ENCODE data around the gene LENG9.

LENG9 gene

DNA sequence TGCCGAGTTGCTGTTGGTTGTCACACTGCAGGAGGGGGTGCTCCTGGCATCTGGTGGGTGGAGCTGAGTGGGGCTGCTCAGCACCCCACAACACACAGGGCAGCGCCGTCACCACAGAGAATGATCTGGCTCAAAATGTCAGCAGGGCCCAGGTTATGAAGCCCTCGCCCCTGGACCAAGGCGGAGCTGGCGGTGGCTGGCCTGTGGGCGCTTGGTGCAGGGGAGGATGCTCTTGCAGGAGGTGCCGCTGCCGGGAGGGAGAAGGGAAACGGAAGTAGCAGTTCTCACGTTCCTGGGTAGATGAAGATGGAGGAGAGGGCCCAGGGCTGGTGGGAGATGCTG, 28.7 kb downstream of the LENG9 start:
- Histone ChIP-seq H3K18ac (ENCODE audit: low read length) (no peak overlapping the region), H3K79me2 (ENCODE audit: control insufficient read depth, insufficient read depth, low read length) (no peaks in the 10 kb centered on the region), H2AK5ac (ENCODE audit: low read length) (no peak overlapping the region), H3K56ac (ENCODE audit: low read length) (no peak overlapping the region), H3K4ac (ENCODE audit: low read depth, low read length) (no peak overlapping the region), H4K8ac (ENCODE audit: low read depth, low read length) (no peak overlapping the region), H3K79me1 (ENCODE audit: low read length) (peaks cover 2% of the 10 kb centered on the region), H2BK5ac (ENCODE audit: low read length) (no peak overlapping the region), H3K23ac (ENCODE audit: low read length) (no peak overlapping the region), H2BK15ac (replicated peaks; ENCODE audit: low read depth) (no peak overlapping the region), H2BK120ac (ENCODE audit: low read depth, low read length) (no peak overlapping the region), H3K27me3 (ENCODE audit: insufficient read depth, low read length, poor library complexity) (no peaks in the 10 kb centered on the region), H4K5ac (ENCODE audit: low read length) (no peak overlapping the region), H3K36me3 (ENCODE audit: control insufficient read depth, insufficient read depth, low read length) (no peaks in the 10 kb centered on the region), H3K4me3 (ENCODE audit: low read length) (no peak overlapping the region), H3K4me2 (ENCODE audit: low read length) (no peak overlapping the region), H3K4me1 (ENCODE audit: control insufficient read depth, low read depth, low read length) (no peaks in the 10 kb centered on the region), H3K9ac (ENCODE audit: low read length) (no peak overlapping the region), H3K27ac (ENCODE audit: low read depth, low read length) (no peak overlapping the region)
- WGBS (ENCODE audit: extremely low coverage, insufficient coverage, low lambda C conversion rate) = no CpG with 5 or more reads among the region's 11 CpGs
- DNase-seq = no peak

DNA sequence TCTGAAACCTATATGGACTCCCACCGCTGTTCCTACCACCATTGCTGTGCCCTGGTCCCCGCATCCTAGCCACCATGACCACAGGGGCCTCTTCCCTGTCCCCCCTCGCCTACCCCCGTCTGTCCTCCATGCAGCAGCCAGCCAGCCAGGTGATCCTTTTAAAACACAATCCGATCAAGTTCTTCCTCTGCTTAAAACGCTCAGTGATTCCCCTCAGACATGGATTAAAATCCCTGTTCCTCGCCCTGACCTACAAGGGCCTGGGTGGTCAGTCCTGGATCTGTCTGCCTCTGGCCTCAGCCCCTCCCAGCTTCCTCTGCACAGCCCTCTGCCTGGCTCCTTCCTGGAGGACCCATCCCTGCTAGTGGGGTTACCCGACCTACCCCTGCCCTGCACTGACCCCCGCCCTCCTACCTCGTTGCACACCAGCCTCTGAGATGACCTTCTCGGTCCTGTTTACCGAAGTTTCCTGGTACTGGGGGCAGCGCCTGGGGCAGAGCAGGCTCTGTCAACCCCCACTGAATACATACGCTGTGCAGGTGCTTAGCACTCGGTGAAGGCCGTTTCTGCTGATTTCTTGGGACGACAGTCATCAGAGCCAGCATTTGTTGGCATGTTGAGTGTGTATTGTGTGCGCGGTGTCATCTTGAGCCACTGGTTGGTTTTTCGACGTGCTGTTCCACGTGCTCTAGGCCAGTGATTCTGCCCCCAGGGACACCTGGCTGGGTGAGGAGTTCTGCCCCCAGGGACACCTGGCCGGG, 29.3 kb downstream of the LENG9 start:
- no peak overlapping the region for H2AK5ac ChIP-seq (ENCODE audit: low read length)
- no peak overlapping the region for H3K18ac ChIP-seq (ENCODE audit: low read length)
- H3K9ac ChIP-seq (ENCODE audit: low read length) = no peak overlapping the region
- H3K4me3 ChIP-seq (ENCODE audit: low read length) = no peak overlapping the region
- H4K8ac ChIP-seq (ENCODE audit: low read depth, low read length) = no peak overlapping the region
- no peak overlapping the region for H3K23ac ChIP-seq (ENCODE audit: low read length)
- no peak overlapping the region for H2BK120ac ChIP-seq (ENCODE audit: low read depth, low read length)
- WGBS (ENCODE audit: extremely low coverage, insufficient coverage, low lambda C conversion rate) = no CpG with 5 or more reads among the region's 23 CpGs
- H2BK5ac ChIP-seq (ENCODE audit: low read length) = no peak overlapping the region
- H3K56ac ChIP-seq (ENCODE audit: low read length) = no peak overlapping the region
- H3K27ac ChIP-seq (ENCODE audit: low read depth, low read length) = no peak overlapping the region
- H3K79me2 ChIP-seq (ENCODE audit: control insufficient read depth, insufficient read depth, low read length) = no peaks in the 10 kb centered on the region
- H3K27me3 ChIP-seq (ENCODE audit: insufficient read depth, low read length, poor library complexity) = no peaks in the 10 kb centered on the region
- no peak overlapping the region for H4K5ac ChIP-seq (ENCODE audit: low read length)
- no peak overlapping the region for H2BK15ac ChIP-seq (replicated peaks; ENCODE audit: low read depth)
- no peak overlapping the region for H3K4ac ChIP-seq (ENCODE audit: low read depth, low read length)
- no peaks in the 10 kb centered on the region for H3K4me1 ChIP-seq (ENCODE audit: control insufficient read depth, low read depth, low read length)
- no peak for DNase-seq
- H3K79me1 ChIP-seq (ENCODE audit: low read length) = peaks cover 2% of the 10 kb centered on the region
- no peaks in the 10 kb centered on the region for H3K36me3 ChIP-seq (ENCODE audit: control insufficient read depth, insufficient read depth, low read length)
- H3K4me2 ChIP-seq (ENCODE audit: low read length) = no peak overlapping the region

DNA sequence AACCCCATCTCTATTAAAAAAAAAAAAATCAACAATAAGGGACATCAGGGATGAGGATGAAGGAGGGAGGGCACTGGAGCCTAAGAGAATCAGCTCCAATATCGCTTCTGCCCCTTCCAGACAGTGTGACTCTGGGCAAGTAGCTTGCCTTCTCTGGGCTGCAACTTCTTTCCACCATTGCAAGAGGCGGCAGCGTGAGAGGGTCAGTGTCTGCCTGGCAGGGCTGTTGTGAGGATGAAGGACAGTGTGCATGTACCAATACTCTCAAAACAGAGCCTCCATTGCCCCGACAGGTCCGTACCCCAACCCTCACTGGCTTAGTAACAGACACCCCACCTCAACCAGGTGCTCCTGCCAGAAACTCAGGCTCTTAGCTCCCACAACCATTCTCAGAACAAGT, 29.9 kb downstream of the LENG9 start:
- Histone ChIP-seq H3K4me1 (ENCODE audit: control insufficient read depth, low read depth, low read length) (no peaks in the 10 kb centered on the region), H3K36me3 (ENCODE audit: control insufficient read depth, insufficient read depth, low read length) (no peaks in the 10 kb centered on the region), H2BK5ac (ENCODE audit: low read length) (no peak overlapping the region)

DNA sequence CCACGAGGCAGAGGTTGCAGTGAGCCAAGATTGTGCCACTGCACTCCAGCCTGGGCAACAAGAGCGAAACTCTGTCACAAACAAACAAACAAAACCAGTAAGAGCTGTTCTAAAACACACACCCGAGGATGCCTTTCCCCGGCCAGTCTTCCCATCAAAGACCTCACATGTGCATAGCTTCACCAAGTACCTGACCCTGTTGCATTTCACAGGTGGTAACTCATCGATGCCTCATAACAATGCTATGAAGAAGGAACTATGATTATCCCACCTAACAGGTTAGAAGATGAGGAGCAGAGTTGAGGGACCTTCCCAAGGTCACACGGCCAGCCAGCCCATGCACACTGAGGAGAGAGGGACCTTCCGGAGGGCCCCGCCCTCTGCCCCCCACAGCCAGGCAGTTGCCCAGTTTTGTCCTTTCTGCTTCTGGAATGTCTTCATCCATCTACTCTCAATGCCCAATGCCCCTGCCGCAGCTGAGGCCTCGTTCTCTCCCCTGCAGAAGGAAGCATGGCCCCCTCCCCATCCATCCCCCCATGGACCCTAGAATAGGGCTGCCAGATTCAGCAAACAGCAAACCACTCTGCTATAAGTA, 31.3 kb downstream of the LENG9 start:
- H3K18ac ChIP-seq (ENCODE audit: low read length) = no peak overlapping the region
- no peaks in the 10 kb centered on the region for H3K4me1 ChIP-seq (ENCODE audit: control insufficient read depth, low read depth, low read length)

More for the DNA sequence above, 29.9 kb downstream of the LENG9 start:
- no peak overlapping the region for H2AK5ac ChIP-seq (ENCODE audit: low read length)
- H3K18ac ChIP-seq (ENCODE audit: low read length) = no peak overlapping the region
- no peak overlapping the region for H3K23ac ChIP-seq (ENCODE audit: low read length)
- H4K5ac ChIP-seq (ENCODE audit: low read length) = no peak overlapping the region
- no peak overlapping the region for H4K8ac ChIP-seq (ENCODE audit: low read depth, low read length)
- no peak overlapping the region for H3K4me3 ChIP-seq (ENCODE audit: low read length)
- no peak overlapping the region for H3K56ac ChIP-seq (ENCODE audit: low read length)
- H3K9ac ChIP-seq (ENCODE audit: low read length) = no peak overlapping the region
- no peaks in the 10 kb centered on the region for H3K79me2 ChIP-seq (ENCODE audit: control insufficient read depth, insufficient read depth, low read length)
- no peak overlapping the region for H3K4ac ChIP-seq (ENCODE audit: low read depth, low read length)
- no peaks in the 10 kb centered on the region for H3K27me3 ChIP-seq (ENCODE audit: insufficient read depth, low read length, poor library complexity)
- no peak overlapping the region for H3K4me2 ChIP-seq (ENCODE audit: low read length)
- no peak overlapping the region for H2BK120ac ChIP-seq (ENCODE audit: low read depth, low read length)
- H3K79me1 ChIP-seq (ENCODE audit: low read length) = peaks cover 2% of the 10 kb centered on the region
- H2BK15ac ChIP-seq (replicated peaks; ENCODE audit: low read depth) = no peak overlapping the region
- no peak for DNase-seq
- no CpG with 5 or more reads among the region's 5 CpGs for WGBS (ENCODE audit: extremely low coverage, insufficient coverage, low lambda C conversion rate)
- H3K27ac ChIP-seq (ENCODE audit: low read depth, low read length) = no peak overlapping the region

DNA sequence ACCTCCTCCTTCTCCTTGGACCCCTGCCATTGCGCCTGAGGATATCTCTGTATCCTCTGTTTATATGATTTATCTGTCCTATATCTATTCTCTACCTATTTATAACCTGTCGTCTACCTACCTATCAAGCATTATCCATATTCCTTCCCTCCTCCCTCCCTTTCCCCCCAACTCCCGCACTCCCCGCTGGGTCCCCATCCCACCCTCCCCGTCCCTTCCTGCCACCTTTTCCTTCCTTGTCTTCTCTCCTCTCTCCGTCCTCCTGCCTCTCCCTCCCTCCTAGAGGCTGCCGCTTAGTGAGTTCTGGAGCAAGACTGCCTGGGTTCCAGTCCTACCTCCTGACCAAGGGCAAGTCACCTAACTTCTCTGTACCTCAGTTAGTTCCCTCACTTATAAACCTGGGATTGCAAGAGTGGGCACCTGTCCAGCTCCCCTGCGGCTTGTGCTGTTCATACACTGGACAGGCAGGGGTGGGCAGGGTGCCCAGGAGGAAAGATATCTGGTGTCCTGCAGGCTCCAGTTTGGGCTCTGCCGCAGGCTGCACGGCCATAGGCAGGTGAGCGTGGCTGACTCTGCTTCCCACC, 32.2 kb downstream of the LENG9 start:
- no peak for DNase-seq
- no peak overlapping the region for H2BK5ac ChIP-seq (ENCODE audit: low read length)
- H3K4me3 ChIP-seq (ENCODE audit: low read length) = no peak overlapping the region
- H3K4me1 ChIP-seq (ENCODE audit: control insufficient read depth, low read depth, low read length) = no peaks in the 10 kb centered on the region
- H3K27ac ChIP-seq (ENCODE audit: low read depth, low read length) = no peak overlapping the region
- H3K36me3 ChIP-seq (ENCODE audit: control insufficient read depth, insufficient read depth, low read length) = no peaks in the 10 kb centered on the region
- H2BK120ac ChIP-seq (ENCODE audit: low read depth, low read length) = no peak overlapping the region
- no peak overlapping the region for H2BK15ac ChIP-seq (replicated peaks; ENCODE audit: low read depth)
- no peak overlapping the region for H3K18ac ChIP-seq (ENCODE audit: low read length)
- WGBS (ENCODE audit: extremely low coverage, insufficient coverage, low lambda C conversion rate) = 100% methylated on average over 2 of the region's 11 CpGs
- no peak overlapping the region for H3K4me2 ChIP-seq (ENCODE audit: low read length)
- H2AK5ac ChIP-seq (ENCODE audit: low read length) = no peak overlapping the region
- H4K5ac ChIP-seq (ENCODE audit: low read length) = no peak overlapping the region
- no peaks in the 10 kb centered on the region for H3K27me3 ChIP-seq (ENCODE audit: insufficient read depth, low read length, poor library complexity)
- no peak overlapping the region for H3K56ac ChIP-seq (ENCODE audit: low read length)
- H3K79me2 ChIP-seq (ENCODE audit: control insufficient read depth, insufficient read depth, low read length) = no peaks in the 10 kb centered on the region
- no peak overlapping the region for H3K23ac ChIP-seq (ENCODE audit: low read length)
- H3K4ac ChIP-seq (ENCODE audit: low read depth, low read length) = no peak overlapping the region
- H3K79me1 ChIP-seq (ENCODE audit: low read length) = no peaks in the 10 kb centered on the region
- no peak overlapping the region for H4K8ac ChIP-seq (ENCODE audit: low read depth, low read length)
- H3K9ac ChIP-seq (ENCODE audit: low read length) = no peak overlapping the region

More for the DNA sequence above, 31.3 kb downstream of the LENG9 start:
- Histone ChIP-seq H3K4me2 (ENCODE audit: low read length) (no peak overlapping the region), H3K79me2 (ENCODE audit: control insufficient read depth, insufficient read depth, low read length) (no peaks in the 10 kb centered on the region), H4K8ac (ENCODE audit: low read depth, low read length) (no peak overlapping the region), H2BK5ac (ENCODE audit: low read length) (no peak overlapping the region), H3K4ac (ENCODE audit: low read depth, low read length) (no peak overlapping the region), H3K27me3 (ENCODE audit: insufficient read depth, low read length, poor library complexity) (no peaks in the 10 kb centered on the region), H3K23ac (ENCODE audit: low read length) (no peak overlapping the region), H2BK120ac (ENCODE audit: low read depth, low read length) (no peak overlapping the region), H3K36me3 (ENCODE audit: control insufficient read depth, insufficient read depth, low read length) (no peaks in the 10 kb centered on the region), H3K4me3 (ENCODE audit: low read length) (no peak overlapping the region), H3K79me1 (ENCODE audit: low read length) (no peaks in the 10 kb centered on the region), H3K27ac (ENCODE audit: low read depth, low read length) (no peak overlapping the region), H2AK5ac (ENCODE audit: low read length) (no peak overlapping the region), H2BK15ac (replicated peaks; ENCODE audit: low read depth) (no peak overlapping the region), H4K5ac (ENCODE audit: low read length) (no peak overlapping the region), H3K9ac (ENCODE audit: low read length) (no peak overlapping the region), H3K56ac (ENCODE audit: low read length) (no peak overlapping the region)
- WGBS (ENCODE audit: extremely low coverage, insufficient coverage, low lambda C conversion rate) = no CpG with 5 or more reads among the region's 10 CpGs
- no peak for DNase-seq

Data from mesendoderm (in vitro differentiated cells).